ENCODE data around the gene TMEM50A. TPM values are rescaled to one million over a fixed set of nuclear protein-coding genes. Genes with fewer than 3 reads are reported as not detected.

TMEM50A gene
- total RNA-seq, 3 donors from 2014 or later = 81.6 to 117 (median 97.0) TPM

GRCh38 chr1:25349606-25350005 is 11.5 kb downstream of the TMEM50A start:
- Histone ChIP-seq H3K27me3 (no peaks in the 10 kb centered on the region), H3K4me3 (no peak overlapping the region), H3K4me1 (no peaks in the 10 kb centered on the region), H3K27ac (no peak overlapping the region), H3K36me3 (no peaks in the 10 kb centered on the region), H3K9me3 (no peaks in the 10 kb centered on the region)
- intact Hi-C loops (cut with DNase I; ENCODE audit: low total_unique reads) = no loop called here
- TF ChIP-seq POLR2A (IDR thresholded peaks at IDR 0.05) (no peak), CTCF (IDR thresholded peaks at IDR 0.05) (no peak), POLR2AphosphoS5 (IDR thresholded peaks at IDR 0.05) (no peak)
- no peak for DNase-seq (ENCODE audit: low spot score in 2 of 2)

DNA sequence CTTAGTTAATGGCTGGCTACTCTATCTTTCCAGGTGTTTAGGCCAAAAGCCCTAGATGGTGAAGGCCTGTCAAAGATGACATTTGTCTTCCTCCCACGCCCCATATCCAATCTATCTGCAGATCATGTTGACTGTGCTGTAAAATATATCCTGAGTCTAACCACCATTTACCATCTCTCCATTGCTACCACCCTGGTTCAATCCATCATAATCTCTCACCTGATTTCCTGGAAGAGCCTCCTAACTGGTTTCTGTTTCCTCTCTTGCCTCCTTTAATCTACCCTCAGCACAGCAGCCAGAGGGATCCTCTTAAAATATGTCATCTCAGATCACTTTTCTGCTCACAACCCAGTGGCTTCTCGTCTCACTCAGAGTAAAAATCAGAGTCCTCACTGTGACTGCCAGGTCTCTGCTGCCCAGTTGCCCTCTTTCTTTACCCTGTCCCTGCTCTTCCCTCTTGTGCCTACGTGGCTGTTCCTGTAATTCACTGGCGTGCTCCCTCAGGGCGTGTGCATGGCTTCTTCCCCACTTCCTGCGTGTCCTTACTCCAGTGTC is 17.8 kb downstream of the TMEM50A start:
- intact Hi-C loops (cut with DNase I; ENCODE audit: low total_unique reads) = no loop called here
- Histone ChIP-seq H3K36me3 (no peaks in the 10 kb centered on the region), H3K27me3 (no peaks in the 10 kb centered on the region), H3K27ac (no peak overlapping the region), H3K9me3 (no peaks in the 10 kb centered on the region), H3K4me1 (no peaks in the 10 kb centered on the region), H3K4me3 (no peak overlapping the region)
- TF ChIP-seq POLR2A (IDR thresholded peaks at IDR 0.05) = no peak
- no peak for TF ChIP-seq POLR2AphosphoS5 (IDR thresholded peaks at IDR 0.05)
- no peak for TF ChIP-seq CTCF (IDR thresholded peaks at IDR 0.05)
- DNase-seq (ENCODE audit: low spot score in 2 of 2) = no peak

- H3K9me3 ChIP-seq = no peaks in the 10 kb centered on the region
- no peaks in the 10 kb centered on the region for H3K4me1 ChIP-seq
- H3K36me3 ChIP-seq = peaks cover 3% of the 10 kb centered on the region
- intact Hi-C loops (cut with DNase I; ENCODE audit: low total_unique reads) = no loop called here
- no peaks in the 10 kb centered on the region for H3K27me3 ChIP-seq
- H3K4me3 ChIP-seq = no peak overlapping the region
- DNase-seq (ENCODE audit: low spot score in 2 of 2) = no peak
- TF ChIP-seq POLR2AphosphoS5 (IDR thresholded peaks at IDR 0.05) (no peak), POLR2A (IDR thresholded peaks at IDR 0.05) (no peak), CTCF (IDR thresholded peaks at IDR 0.05) (no peak)
- H3K27ac ChIP-seq = no peak overlapping the region
Observed at GRCh38 chr1:25356441-25356840, 18.3 kb downstream of the TMEM50A start.

DNA sequence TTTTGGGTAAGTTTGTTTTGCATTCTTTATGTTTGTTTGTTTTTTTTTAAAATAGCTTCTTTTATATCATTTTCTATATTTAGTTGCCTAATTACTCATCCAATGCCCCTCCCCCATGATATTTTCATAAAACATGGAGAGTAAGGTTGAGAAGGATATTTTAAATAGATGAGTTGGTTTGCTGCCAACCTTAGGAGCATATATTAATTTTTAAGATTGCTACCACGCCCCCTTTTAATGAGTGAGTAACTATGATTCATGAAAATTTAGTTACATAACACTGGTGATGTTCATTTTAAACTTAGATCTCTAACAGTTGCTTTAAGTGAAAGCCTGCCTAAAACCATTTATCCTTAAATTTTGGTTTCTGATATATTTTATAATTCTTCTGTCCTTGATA is 18.7 kb downstream of the TMEM50A start:
- H3K4me1 ChIP-seq = no peaks in the 10 kb centered on the region
- no peak for DNase-seq (ENCODE audit: low spot score in 2 of 2)
- H3K27ac ChIP-seq = no peak overlapping the region
- no peaks in the 10 kb centered on the region for H3K27me3 ChIP-seq
- no peak for TF ChIP-seq POLR2A (IDR thresholded peaks at IDR 0.05)
- no peak for TF ChIP-seq CTCF (IDR thresholded peaks at IDR 0.05)
- TF ChIP-seq POLR2AphosphoS5 (IDR thresholded peaks at IDR 0.05) = no peak
- H3K4me3 ChIP-seq = no peak overlapping the region
- intact Hi-C loops (cut with DNase I; ENCODE audit: low total_unique reads) = no loop called here
- H3K9me3 ChIP-seq = no peaks in the 10 kb centered on the region
- peaks cover 3% of the 10 kb centered on the region for H3K36me3 ChIP-seq

- intact Hi-C loops (cut with DNase I; ENCODE audit: low total_unique reads) = no loop called here
- TF ChIP-seq CTCF (IDR thresholded peaks at IDR 0.05) = no peak
- TF ChIP-seq POLR2AphosphoS5 (IDR thresholded peaks at IDR 0.05) = no peak
- no peak for TF ChIP-seq POLR2A (IDR thresholded peaks at IDR 0.05)
Observed at GRCh38 chr1:25360596-25361581, 22.8 kb downstream of the TMEM50A start.

More at GRCh38 chr1:25360596-25361581, 22.8 kb downstream of the TMEM50A start:
- Histone ChIP-seq H3K36me3 (peaks cover 3% of the 10 kb centered on the region), H3K4me3 (no peak overlapping the region), H3K9me3 (no peaks in the 10 kb centered on the region), H3K4me1 (no peaks in the 10 kb centered on the region), H3K27me3 (no peaks in the 10 kb centered on the region), H3K27ac (peak overlapping the region; percentile 40 to 71)
- no peak for DNase-seq (ENCODE audit: low spot score in 2 of 2)
